Fibroblast of peridontal ligament (primary cell): ENCODE data around the gene GALNT9.

Source experiments
- DNase-seq: peaks from one replicate; pipeline ENCODE4 v3.0.0-alpha.2; 2010; ENCODE audit errors: extremely low read depth

GALNT9 gene

GRCh38 chr12:132214161-132214476, 115.3 kb downstream of the GALNT9 start:
- DNase-seq = no peak

- DNase-seq = no peak
These were observed 115.8 kb downstream of the GALNT9 start for GRCh38 chr12:132213359-132214160.

- no peak for DNase-seq
These were observed 117.6 kb downstream of the GALNT9 start for GRCh38 chr12:132211816-132212215.

- no peak for DNase-seq
These were observed 118.1 kb downstream of the GALNT9 start for GRCh38 chr12:132211326-132211725.

- no peak for DNase-seq
These were observed 119.0 kb downstream of the GALNT9 start for GRCh38 chr12:132210223-132211055.

GRCh38 chr12:132209619-132210222, 119.7 kb downstream of the GALNT9 start:
- no peak for DNase-seq

- no peak for DNase-seq
These were observed 121.1 kb downstream of the GALNT9 start for GRCh38 chr12:132208153-132208823.

- no peak for DNase-seq
These were observed 122.2 kb downstream of the GALNT9 start for GRCh38 chr12:132207083-132207775.

GRCh38 chr12:132206046-132206434, 123.3 kb downstream of the GALNT9 start:
- no peak for DNase-seq

GRCh38 chr12:132205271-132206045, 123.9 kb downstream of the GALNT9 start:
- DNase-seq = no peak

GRCh38 chr12:132204793-132205270, 124.6 kb downstream of the GALNT9 start:
- no peak for DNase-seq

- DNase-seq = peak; percentile 6
These were observed 125.2 kb downstream of the GALNT9 start for GRCh38 chr12:132204063-132204792.

- no peak for DNase-seq
These were observed 126.3 kb downstream of the GALNT9 start for GRCh38 chr12:132202929-132203721.

GRCh38 chr12:132201391-132202120, 127.8 kb downstream of the GALNT9 start:
- no peak for DNase-seq

- DNase-seq = no peak
These were observed 128.6 kb downstream of the GALNT9 start for GRCh38 chr12:132200800-132201199.

- DNase-seq = no peak
These were observed 129.7 kb downstream of the GALNT9 start for GRCh38 chr12:132199526-132200319.

GRCh38 chr12:132199101-132199500, 130.3 kb downstream of the GALNT9 start:
- DNase-seq = no peak
